Measurements from ENCODE around the gene KCNE5.
"Not testable (repeated sequence)": the region's sequence is repeated elsewhere in the genome, so short reads cannot be mapped to it uniquely, and the experiment has no call there.

The KCNE5 gene

DNA sequence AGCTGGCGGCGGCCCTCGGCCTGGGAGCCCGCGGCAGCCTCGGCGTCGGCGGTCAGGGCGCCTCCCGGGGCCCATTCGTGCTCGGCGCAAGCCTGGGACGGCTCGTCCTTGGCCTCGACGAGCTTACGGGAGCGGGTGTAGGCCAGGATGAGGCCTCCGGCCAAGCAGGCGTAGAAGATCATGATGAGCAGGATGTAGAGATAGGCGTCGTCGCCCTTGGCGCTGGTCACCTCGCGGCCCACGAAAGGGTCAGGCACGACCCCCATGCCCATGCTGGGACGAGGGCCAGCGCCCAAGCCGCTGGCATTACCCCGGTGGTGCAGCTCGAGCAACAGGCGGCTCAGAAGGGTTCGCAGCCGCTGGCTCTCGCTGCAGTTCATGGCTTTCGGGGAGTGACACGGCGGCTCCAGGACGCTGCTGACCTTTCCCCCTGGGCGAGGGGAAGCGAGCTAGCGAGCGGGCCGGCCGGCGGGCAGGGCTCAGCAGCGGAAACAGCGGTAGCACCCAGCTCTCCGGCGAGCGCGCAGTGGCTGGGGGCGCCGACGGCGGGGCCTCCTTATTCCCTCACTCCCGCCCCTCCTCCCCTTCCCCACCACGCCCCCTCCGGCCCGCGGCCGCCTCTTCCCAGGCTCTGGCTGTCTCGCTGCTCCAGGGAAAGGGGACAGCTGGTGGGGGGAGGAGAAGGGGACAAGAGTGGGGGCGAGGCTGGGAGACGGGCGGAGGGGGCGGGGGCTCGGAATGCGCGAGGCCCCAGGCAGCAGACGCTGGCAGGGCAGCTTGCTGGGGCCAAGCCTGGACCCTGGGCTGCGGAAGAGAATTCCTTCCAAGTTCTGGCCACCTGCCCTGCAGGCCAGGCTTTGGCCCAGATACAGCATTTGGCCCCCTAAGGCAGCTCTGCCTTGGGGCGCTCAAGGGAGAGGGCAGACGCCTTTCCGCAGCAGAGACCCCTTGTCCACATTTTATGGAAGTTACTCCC, at the start of gene KCNE5:
KCNE5 (minus strand) TSS at position 532 of the 976 bp plus-strand sequence; CDS start at position 380, 152 bp downstream.
- no peak within 1 kb of the TSS for H3K4me3 ChIP-seq (ENCODE audit: low read length)
- no peaks in the 10 kb centered on the region for H3K4me1 ChIP-seq (ENCODE audit: insufficient read depth, low read length)
- no peaks in the 10 kb centered on the region for H3K27me3 ChIP-seq (ENCODE audit: insufficient read depth, low read length)
- H2AFZ ChIP-seq (ENCODE audit: low read depth, low read length), result no peak within 1 kb of the TSS
- H3K36me3 ChIP-seq (ENCODE audit: insufficient read depth, low read length), result no peaks in the 10 kb centered on the region
- H3K9me3 ChIP-seq (ENCODE audit: low read length), result peaks cover 5% of the 10 kb centered on the region

DNA sequence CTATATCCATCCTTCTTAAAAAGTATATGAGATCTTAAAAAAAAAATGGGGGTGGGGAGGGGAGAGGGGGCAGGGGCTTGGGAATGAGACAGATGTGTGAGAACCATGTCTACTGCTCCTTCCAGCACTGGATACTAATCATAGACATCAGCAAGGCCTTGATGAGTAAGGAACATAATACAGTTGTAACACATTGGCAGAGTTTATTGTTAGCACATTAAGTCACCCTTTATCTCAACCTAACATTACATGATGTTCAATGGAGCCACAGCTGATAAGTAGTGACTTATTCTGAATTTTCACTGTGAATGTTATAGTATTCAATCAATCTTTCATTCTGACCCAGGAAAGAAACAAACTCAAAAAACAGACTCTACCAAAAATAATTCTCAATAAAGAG, 47.3 kb upstream of the KCNE5 start:
- Histone ChIP-seq H3K27me3 (ENCODE audit: insufficient read depth, low read length) (no peaks in the 10 kb centered on the region), H2AFZ (ENCODE audit: low read depth, low read length) (no peak overlapping the region), H3K36me3 (ENCODE audit: insufficient read depth, low read length) (peaks cover 5% of the 10 kb centered on the region), H3K9me3 (ENCODE audit: low read length) (no peaks in the 10 kb centered on the region), H3K4me1 (ENCODE audit: insufficient read depth, low read length) (no peaks in the 10 kb centered on the region), H3K4me3 (ENCODE audit: low read length) (no peak overlapping the region)

DNA sequence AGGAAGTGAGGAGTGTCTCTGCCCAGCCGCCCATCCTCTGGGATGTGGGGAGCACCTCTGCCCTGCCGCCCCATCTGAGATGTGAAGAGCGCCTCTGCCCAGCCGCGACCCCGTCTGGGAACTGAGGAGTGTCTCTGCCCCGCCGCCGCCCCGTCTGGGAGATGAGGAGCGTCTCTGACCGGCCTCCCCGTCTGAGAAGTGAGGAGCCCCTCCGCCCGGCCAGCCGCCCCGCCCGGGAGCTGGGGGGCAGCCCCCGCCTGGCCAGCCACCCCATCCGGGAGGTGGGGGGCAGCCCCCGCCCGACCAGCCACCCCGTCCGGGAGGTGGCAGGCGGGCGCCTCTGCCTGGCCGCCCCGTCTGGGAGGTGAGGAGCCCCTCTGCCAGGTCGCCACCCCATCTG, 46.2 kb upstream of the KCNE5 start:
- not testable (repeated sequence) for H3K9me3 ChIP-seq (ENCODE audit: low read length); H2AFZ ChIP-seq (ENCODE audit: low read depth, low read length); H3K27me3 ChIP-seq (ENCODE audit: insufficient read depth, low read length); H3K4me1 ChIP-seq (ENCODE audit: insufficient read depth, low read length); H3K4me3 ChIP-seq (ENCODE audit: low read length); H3K36me3 ChIP-seq (ENCODE audit: insufficient read depth, low read length)

- Histone ChIP-seq H3K9me3 (ENCODE audit: low read length) (no peaks in the 10 kb centered on the region), H3K27me3 (ENCODE audit: insufficient read depth, low read length) (no peaks in the 10 kb centered on the region), H3K4me1 (ENCODE audit: insufficient read depth, low read length) (no peaks in the 10 kb centered on the region), H3K4me3 (ENCODE audit: low read length) (no peak overlapping the region), H2AFZ (ENCODE audit: low read depth, low read length) (no peak overlapping the region), H3K36me3 (ENCODE audit: insufficient read depth, low read length) (peaks cover 6% of the 10 kb centered on the region)
Observed at GRCh38 chrX:109667986-109668385, 43.0 kb upstream of the KCNE5 start.

DNA sequence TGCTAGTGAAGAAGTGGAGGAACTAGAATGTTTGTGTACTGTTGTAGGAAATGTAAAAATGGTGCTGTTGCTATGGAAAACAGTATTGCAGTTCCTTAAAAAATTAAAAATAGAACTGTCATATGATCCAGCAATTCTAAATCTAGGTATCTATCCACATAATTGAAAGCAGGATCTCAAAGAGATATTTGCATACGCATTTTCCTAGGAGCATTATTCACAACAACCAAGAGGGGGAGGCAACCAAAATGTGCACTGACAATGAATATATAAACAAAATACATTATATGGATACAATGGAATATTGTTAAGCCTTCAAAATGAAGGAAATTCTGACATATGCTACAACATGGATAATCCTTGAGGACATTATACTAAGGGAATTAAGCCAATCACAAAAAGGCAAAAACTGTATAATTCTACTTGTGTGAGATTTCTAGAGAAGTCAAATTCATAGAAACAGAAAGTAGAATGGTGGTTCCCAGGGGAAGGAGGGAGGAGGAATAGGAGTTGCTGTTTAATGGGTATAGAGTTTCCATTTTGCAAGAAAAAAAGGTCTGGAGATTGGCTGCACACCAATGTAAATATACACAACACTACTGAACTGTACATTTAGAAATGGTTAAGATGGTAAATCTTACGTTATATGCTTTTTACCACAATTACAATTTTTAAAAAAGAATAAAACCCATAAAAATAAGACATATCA, 35.6 kb upstream of the KCNE5 start:
- H3K4me3 ChIP-seq (ENCODE audit: low read length), result no peak overlapping the region
- H3K27me3 ChIP-seq (ENCODE audit: insufficient read depth, low read length), result no peaks in the 10 kb centered on the region
- H2AFZ ChIP-seq (ENCODE audit: low read depth, low read length), result no peak overlapping the region
- no peaks in the 10 kb centered on the region for H3K9me3 ChIP-seq (ENCODE audit: low read length)
- H3K36me3 ChIP-seq (ENCODE audit: insufficient read depth, low read length), result peaks cover 19% of the 10 kb centered on the region
- no peaks in the 10 kb centered on the region for H3K4me1 ChIP-seq (ENCODE audit: insufficient read depth, low read length)

GRCh38 chrX:109658391-109658790, 33.4 kb upstream of the KCNE5 start:
- Histone ChIP-seq H3K9me3 (ENCODE audit: low read length) (no peaks in the 10 kb centered on the region), H3K27me3 (ENCODE audit: insufficient read depth, low read length) (no peaks in the 10 kb centered on the region), H3K4me3 (ENCODE audit: low read length) (no peak overlapping the region), H3K36me3 (ENCODE audit: insufficient read depth, low read length) (peaks cover 19% of the 10 kb centered on the region), H2AFZ (ENCODE audit: low read depth, low read length) (no peak overlapping the region), H3K4me1 (ENCODE audit: insufficient read depth, low read length) (no peaks in the 10 kb centered on the region)

- H3K36me3 ChIP-seq (ENCODE audit: insufficient read depth, low read length), result peaks cover 15% of the 10 kb centered on the region
- not testable (repeated sequence) for H2AFZ ChIP-seq (ENCODE audit: low read depth, low read length); H3K9me3 ChIP-seq (ENCODE audit: low read length); H3K27me3 ChIP-seq (ENCODE audit: insufficient read depth, low read length); H3K4me3 ChIP-seq (ENCODE audit: low read length); H3K4me1 ChIP-seq (ENCODE audit: insufficient read depth, low read length)
Observed at GRCh38 chrX:109657364-109657763, 32.4 kb upstream of the KCNE5 start.

DNA sequence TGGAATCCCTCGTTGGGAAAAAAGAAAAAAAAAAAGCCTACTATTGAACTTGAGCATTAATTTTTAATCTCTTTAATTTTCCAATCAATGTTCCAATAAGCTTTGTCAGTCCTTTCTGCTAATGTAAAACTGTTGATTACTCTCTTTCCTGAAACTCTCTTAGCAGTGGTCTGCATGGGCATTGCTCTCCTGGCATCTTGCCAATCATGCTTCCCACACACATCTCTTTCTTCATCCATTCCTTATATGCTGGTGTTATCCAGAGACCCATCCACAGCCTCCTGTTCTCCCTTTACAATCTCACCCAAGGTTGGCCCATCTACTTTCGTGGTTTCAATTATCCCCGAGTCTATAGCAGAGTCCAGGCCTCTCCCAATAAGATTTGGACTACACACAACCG, 31.8 kb upstream of the KCNE5 start:
- Histone ChIP-seq H3K9me3 (ENCODE audit: low read length) (no peaks in the 10 kb centered on the region), H2AFZ (ENCODE audit: low read depth, low read length) (no peak overlapping the region), H3K4me3 (ENCODE audit: low read length) (no peak overlapping the region), H3K27me3 (ENCODE audit: insufficient read depth, low read length) (no peaks in the 10 kb centered on the region), H3K36me3 (ENCODE audit: insufficient read depth, low read length) (peaks cover 9% of the 10 kb centered on the region), H3K4me1 (ENCODE audit: insufficient read depth, low read length) (no peaks in the 10 kb centered on the region)

DNA sequence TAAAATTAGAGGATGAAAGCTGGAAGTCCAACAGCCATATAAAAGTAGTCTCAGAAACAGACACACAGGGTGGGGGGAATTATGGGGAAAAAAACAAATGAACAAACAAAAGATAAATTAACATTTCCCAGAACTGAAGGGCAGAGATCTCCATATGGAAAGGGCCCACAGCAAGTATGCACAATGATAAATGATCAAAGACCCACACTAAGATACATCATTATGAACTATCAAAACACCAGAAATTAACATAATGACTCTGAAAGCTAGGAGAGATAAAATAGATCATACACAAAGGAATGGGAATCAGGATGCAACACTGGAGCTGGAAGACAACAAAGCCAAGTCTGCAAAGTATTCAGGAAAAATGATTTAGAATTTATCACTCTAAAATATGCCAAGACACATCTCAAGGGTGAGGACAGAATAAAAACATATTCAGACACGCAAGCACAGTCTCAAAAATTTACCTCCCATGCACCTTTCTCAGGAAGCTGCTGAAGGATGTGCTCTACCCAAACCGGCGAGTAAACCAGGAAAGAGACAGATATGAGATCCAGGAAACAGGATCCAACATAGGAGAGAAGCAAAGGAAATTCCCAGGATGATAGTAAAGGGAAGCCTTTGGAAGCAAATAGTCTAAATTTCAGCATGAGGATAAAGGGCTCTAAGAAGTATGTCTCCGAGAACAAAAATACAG, 30.7 kb upstream of the KCNE5 start:
- no peaks in the 10 kb centered on the region for H3K4me1 ChIP-seq (ENCODE audit: insufficient read depth, low read length)
- no peaks in the 10 kb centered on the region for H3K9me3 ChIP-seq (ENCODE audit: low read length)
- no peak overlapping the region for H2AFZ ChIP-seq (ENCODE audit: low read depth, low read length)
- peaks cover 9% of the 10 kb centered on the region for H3K36me3 ChIP-seq (ENCODE audit: insufficient read depth, low read length)
- no peaks in the 10 kb centered on the region for H3K27me3 ChIP-seq (ENCODE audit: insufficient read depth, low read length)
- no peak overlapping the region for H3K4me3 ChIP-seq (ENCODE audit: low read length)

- Histone ChIP-seq H3K4me3 (ENCODE audit: low read length) (no peak overlapping the region), H2AFZ (ENCODE audit: low read depth, low read length) (no peak overlapping the region), H3K9me3 (ENCODE audit: low read length) (no peaks in the 10 kb centered on the region), H3K27me3 (ENCODE audit: insufficient read depth, low read length) (no peaks in the 10 kb centered on the region), H3K36me3 (ENCODE audit: insufficient read depth, low read length) (peaks cover 9% of the 10 kb centered on the region), H3K4me1 (ENCODE audit: insufficient read depth, low read length) (no peaks in the 10 kb centered on the region)
Observed at GRCh38 chrX:109654516-109655109, 29.6 kb upstream of the KCNE5 start.

GRCh38 chrX:109644671-109645070, 19.7 kb upstream of the KCNE5 start:
- H3K36me3 ChIP-seq (ENCODE audit: insufficient read depth, low read length); H2AFZ ChIP-seq (ENCODE audit: low read depth, low read length); H3K27me3 ChIP-seq (ENCODE audit: insufficient read depth, low read length); H3K4me3 ChIP-seq (ENCODE audit: low read length); H3K4me1 ChIP-seq (ENCODE audit: insufficient read depth, low read length); H3K9me3 ChIP-seq (ENCODE audit: low read length): not testable (repeated sequence)

DNA sequence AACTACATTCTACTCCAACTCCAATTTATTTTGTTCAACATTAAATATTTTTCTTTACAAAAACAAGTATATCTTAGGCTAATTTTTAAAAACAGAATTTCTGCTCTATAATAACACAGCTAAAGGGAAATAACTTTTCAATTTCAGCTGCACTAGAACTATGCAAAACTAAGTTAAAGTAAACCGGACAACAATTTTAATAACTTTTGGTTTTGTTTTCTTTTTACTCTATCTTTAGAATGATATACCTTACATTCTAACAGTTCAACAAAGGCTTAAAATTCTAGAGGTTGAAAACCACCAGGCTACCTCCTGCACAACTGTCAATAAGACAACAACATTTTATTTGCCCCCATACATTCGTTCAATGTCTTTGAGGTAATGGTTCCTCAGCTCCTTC, 18.7 kb upstream of the KCNE5 start:
- no peak overlapping the region for H2AFZ ChIP-seq (ENCODE audit: low read depth, low read length)
- H3K36me3 ChIP-seq (ENCODE audit: insufficient read depth, low read length), result no peaks in the 10 kb centered on the region
- no peaks in the 10 kb centered on the region for H3K4me1 ChIP-seq (ENCODE audit: insufficient read depth, low read length)
- H3K27me3 ChIP-seq (ENCODE audit: insufficient read depth, low read length), result no peaks in the 10 kb centered on the region
- H3K4me3 ChIP-seq (ENCODE audit: low read length), result no peak overlapping the region
- no peaks in the 10 kb centered on the region for H3K9me3 ChIP-seq (ENCODE audit: low read length)

- H3K4me1 ChIP-seq (ENCODE audit: insufficient read depth, low read length), result no peaks in the 10 kb centered on the region
- no peak overlapping the region for H2AFZ ChIP-seq (ENCODE audit: low read depth, low read length)
- no peaks in the 10 kb centered on the region for H3K9me3 ChIP-seq (ENCODE audit: low read length)
- no peaks in the 10 kb centered on the region for H3K27me3 ChIP-seq (ENCODE audit: insufficient read depth, low read length)
- H3K36me3 ChIP-seq (ENCODE audit: insufficient read depth, low read length), result no peaks in the 10 kb centered on the region
- H3K4me3 ChIP-seq (ENCODE audit: low read length), result no peak overlapping the region
Observed at GRCh38 chrX:109638158-109638557, 13.2 kb upstream of the KCNE5 start.
